Amniotic stem cell (primary cell): ENCODE measurements around the gene ARHGAP4.

ENCODE experiments used
- DNase-seq: peaks from one replicate; lab custom pipeline; 2025; lab: John Stamatoyannopoulos, UW

ARHGAP4 gene

DNA sequence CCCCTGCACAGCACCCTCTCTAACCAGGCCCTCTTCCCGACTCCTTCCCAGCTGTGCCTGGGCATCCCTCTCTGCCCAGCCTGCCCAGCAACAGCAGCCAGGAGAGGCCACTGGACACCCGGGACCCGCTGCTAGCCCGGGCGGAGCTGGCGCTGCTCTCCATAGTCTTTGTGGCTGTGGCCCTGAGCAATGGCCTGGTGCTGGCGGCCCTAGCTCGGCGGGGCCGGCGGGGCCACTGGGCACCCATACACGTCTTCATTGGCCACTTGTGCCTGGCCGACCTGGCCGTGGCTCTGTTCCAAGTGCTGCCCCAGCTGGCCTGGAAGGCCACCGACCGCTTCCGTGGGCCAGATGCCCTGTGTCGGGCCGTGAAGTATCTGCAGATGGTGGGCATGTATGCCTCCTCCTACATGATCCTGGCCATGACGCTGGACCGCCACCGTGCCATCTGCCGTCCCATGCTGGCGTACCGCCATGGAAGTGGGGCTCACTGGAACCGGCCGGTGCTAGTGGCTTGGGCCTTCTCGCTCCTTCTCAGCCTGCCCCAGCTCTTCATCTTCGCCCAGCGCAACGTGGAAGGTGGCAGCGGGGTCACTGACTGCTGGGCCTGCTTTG is 20.5 kb downstream of the ARHGAP4 start:
- no peak for DNase-seq

DNA sequence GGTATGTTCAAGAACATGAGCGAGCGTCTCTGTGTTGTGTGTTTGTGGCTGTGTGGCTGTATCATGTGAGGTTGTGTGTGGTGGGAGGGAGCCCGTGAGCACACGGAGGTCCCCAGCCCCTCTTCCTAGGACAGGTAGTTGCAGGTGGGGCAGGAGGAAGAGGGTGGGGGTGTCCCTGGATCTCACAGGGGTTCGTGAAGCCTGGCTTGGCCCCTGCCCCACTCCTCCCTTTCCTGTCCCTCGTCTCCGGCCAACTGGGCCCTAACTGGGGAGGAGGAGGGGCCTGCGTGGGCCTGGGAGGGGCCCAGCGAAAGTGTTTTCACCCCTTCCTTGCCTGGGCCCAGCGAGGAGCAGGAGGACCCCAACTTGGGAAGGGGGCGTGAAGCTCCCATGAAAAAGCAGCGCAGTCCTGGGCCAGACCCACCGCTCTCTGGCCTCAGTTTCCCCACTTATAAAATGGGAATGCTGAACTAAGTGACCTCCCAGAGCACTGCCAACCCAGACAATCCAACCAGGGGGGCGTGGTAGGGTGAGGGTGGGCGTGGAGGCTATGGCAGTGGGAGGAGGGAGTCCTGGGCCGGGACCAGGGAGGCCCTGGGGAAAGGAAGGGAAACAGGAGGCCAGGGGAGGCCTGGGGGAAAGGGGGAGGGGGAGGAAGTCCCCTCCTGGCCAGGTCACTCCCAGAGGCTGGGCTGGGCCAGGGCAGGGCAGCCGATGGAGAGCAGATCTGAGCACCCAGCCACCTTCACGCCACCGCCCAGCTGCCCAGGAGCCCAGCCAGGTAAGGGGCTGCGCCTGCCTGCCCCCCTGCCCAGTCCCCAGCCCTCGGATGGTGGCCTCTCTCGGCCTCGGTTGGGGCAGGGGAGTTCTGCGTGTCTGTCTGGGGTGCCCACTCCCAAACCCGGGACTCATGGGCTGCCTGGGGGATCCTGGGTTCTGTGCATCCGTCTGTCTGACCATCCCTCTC is 21.8 kb downstream of the ARHGAP4 start, which contains the start of gene AVPR2:
TSS of gene AVPR2 (plus strand) at position 683 of the 967 bp plus-strand sequence. CDS start 473 bp downstream, outside the sequence.
- DNase-seq = no peak

DNA sequence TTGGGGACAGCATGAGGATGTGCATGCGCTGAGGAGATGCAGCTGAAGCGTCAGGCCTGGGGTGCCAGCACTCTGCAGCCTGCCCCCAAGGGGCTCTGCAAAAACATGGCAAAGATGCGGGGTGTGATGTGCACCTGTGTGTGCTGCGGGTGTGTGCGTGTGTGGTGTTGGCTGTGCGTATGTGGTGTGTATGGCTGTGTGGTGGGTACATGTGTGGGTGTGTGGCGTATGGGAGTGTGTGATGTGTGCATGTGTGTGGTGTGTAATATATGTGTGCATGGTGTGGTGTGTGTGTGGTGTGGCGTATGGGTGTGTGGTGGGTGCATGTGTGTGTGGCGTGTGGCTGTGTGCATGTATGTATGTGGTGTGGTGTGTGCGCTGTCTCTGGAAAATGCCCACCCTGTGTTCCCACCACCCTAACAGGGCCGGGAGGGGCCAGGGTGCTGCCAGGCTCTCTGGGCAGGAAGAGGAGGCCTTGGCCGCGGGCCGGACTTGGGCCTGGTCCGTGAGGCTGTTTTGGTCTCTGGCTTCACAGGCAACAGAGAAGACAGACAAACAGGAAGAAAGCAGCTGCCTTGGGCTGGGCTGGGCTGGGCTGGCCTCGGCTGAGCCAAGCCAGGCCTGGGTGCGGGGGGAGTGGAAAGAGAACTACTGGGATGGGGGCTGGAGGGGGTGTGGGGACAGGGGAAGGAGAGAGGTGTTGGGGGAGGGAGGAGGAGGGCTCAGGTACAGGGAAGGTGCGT is 22.7 kb downstream of the ARHGAP4 start:
- DNase-seq = no peak

DNA sequence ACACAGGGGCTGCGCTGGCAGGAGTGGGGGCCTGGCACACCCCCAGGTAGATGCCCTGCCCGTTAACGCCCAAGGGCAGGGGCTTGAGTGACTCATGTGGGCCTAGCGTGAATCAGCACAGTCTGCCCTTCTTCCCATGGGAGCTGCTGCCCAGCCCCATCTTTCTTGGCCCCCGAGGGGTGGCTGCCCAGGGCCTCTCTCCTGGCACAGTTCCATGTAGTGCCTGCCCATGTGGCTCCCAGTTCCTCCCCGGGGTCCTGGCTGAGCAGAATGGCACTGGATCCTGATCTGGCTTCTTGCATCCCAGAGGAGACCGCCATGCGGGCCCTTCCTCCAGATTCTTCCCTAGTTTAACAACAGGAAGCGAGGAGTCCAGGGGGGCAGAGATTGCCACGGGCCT is 23.7 kb downstream of the ARHGAP4 start:
- no peak for DNase-seq

DNA sequence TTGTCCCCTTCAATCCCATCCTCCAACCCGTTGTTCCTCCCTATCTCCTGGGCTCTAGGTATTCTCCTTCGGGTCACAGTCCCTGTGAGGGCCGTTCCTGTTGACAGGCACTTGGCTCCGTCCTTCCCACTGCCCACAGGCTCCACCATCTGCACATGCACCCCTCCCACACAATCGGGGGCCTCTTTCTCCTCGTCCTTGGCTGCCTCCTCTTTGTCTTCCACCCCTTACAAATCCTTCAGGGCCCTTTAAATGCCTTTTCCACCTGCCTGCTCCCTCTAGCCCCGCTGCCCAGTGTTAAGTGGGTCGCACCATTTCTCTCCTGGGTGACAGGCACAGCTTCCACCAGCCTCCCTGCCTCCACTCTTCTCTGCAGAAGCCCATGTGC is 24.3 kb downstream of the ARHGAP4 start:
- DNase-seq = no peak

DNA sequence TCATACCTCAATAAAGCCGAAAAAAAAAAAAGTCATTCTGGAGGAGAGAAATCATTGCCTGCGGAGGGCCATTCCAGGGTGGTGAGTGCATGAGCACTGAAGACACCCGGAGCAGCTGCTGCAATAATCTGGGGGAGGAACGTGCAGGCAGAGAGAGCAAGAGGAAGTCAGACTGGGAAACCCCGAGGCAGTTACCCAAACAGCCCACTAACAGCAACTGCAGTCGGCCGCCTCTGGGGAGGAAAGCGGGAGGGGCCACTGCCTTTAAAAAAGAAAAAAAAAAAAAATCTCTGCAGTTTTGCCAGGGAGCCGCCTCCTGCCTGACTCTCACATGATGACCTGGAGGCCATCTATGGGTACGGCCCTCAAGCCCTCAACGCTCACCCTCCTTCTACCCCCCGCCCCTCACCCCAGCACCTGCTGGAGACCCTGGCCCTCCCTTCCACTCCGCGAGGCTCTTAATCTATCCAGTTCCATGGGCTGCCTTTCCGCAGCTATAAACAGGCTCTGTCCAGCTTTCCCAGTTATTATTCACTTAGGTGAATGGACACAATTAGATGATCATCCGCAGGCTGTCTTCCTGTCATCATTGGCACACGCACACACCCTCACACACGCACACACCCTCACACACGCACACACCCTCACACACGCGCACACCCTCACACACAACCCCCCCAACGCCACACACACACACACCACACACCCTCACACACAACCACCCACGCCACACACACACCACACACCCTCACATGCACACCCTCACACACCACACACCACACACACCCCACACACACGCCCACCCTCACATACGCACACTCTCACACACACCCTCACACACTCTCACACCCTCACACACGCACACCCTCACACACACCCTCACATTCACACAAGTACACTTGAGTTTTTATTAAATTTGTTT is 25.0 kb downstream of the ARHGAP4 start:
- DNase-seq = peak; percentile 35

DNA sequence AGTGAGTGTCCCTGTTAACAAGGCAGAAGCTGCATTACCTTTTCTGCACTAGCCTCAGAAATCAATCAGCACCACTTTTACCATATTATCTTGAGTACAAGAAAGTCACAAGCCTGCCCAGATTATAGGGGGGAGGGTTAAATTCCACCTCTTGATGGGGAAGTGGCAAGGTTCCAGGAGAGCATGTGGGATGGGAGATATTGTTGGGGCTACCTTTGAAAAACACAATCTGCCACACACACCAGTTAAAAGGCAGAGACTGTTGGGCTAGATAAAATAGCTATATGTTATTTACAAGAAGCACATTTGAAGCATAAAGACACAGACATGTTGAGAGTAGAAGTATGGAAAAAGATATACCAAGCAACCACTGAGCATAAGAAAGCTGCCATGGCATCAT is 28.2 kb downstream of the ARHGAP4 start:
- DNase-seq = no peak

DNA sequence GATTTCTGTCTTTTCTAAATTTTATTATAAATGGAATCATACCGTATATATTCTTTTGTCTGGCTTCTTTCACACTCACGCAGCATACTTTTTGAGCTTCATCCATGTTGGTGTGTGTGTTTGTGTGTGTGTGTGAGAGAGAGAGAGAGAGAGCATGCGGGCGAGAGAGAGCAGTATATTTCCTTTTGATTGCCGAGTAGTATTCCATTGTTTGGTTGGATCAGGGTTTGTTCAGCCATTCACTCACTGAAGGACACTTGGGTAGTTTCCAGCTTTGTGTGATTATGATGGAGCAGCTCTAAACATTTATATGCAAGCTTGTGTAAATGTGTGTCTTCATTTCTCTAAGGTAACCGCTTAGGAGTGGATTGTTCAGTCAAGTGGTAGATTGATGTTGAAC is 36.9 kb downstream of the ARHGAP4 start:
- DNase-seq = no peak

DNA sequence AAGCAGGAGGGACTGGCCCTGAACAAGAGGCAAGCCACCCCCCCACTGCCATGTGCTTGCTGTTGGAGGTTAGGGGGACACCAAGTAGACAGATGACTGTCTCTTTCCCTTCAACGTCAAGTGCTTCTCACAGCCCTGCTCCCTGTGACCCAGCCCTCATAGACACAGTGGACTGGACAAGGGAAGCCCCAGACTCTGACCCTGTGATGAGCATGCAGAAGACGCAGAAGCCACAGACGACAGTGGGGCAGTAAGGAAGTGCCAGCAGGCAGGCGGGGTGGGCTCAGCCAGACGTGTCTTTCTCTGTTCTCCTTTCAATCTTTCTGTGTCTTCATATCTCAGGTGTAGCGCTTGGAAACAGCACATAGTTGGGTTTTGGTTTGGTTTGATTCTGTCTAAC is 37.7 kb downstream of the ARHGAP4 start:
- no peak for DNase-seq

DNA sequence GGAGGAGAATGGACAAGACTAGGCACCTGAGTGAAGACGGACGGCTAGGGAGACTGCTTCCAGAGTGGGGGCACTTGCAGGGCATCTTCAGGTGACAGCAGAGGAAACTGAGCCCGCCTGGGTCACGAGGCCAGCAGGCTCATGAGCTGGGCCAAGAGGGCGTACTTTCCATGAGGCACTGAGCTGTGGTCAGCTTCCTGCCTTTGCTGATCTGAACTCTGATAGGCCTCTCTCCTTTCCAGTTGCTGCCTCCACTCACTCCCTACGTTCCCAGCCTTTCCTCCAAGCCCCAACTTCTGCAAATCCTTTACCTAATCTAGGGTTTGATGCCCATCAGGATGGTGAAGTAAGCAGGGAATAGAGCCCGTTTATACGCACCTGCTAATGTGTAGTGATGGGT is 38.7 kb downstream of the ARHGAP4 start:
- DNase-seq = no peak

DNA sequence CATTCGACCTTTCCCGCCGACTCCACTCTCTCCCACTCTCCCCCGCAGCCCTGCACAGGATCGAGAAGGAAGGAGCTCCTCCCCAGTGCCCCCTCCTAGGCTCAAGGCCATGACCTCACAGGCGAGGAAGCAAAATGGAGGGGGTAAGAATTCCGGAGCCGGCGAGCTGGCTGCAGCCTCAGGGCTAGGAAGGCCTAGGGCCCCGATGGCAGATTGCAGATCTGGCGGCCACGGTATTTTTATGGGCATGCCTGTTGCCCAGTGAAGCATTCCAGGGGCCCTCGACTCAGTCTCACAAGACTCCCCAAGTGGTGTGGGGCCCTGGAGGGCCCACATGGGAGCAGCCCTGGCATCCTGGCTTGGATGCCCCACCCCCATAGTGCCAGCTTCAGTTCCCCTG is 39.1 kb downstream of the ARHGAP4 start:
- DNase-seq = no peak

DNA sequence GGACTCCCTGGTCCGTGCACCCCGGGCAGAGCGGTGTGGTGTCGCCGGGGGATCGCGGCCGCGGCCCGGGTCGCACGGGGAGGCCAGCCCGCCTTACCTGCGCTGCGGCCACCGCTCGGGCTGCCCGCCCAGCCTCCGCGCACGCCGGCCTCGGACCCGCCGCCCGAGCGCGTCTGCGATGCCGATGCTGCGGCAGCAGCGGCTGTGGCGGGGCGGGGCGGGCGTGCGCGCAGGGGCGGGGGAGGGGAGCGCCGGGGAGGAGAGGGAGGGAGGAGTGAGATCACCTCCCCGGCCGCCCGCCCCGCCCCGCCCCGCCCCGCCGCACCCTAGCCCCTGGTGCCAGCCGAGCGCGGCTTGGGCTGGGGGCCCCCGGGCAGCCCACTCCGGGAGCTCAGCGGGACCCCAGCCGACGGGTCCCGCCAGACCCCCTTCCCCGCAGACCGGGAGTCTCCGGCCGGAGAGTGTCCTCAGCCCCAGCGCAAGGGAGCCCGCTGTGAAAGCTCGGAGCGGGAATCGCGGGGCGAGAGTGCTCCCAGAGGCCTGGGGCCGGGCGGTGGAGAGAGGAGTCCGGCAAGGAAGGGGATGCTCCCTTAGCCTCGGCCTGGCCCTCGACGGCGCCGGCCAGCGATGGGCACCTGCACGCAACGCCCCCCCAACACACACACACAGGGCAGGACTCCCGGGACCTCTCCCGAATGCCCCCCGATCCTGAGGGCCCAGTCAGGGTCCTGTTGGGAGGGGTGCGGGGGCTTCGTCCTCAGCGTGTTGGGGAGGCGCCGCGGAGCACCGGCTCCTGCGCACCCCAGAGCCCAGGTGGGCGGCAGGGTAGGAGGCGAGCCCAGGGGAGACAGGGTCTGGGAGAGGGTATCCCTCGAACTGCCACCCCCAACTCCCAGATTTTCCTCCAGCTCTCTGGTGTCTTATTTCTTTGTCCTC is 39.8 kb downstream of the ARHGAP4 start, which contains the start of gene L1CAM:
TSS of gene L1CAM (minus strand) at position 206 of the 936 bp plus-strand sequence. CDS start 10,337 bp downstream, outside the sequence.
- DNase-seq = no peak

DNA sequence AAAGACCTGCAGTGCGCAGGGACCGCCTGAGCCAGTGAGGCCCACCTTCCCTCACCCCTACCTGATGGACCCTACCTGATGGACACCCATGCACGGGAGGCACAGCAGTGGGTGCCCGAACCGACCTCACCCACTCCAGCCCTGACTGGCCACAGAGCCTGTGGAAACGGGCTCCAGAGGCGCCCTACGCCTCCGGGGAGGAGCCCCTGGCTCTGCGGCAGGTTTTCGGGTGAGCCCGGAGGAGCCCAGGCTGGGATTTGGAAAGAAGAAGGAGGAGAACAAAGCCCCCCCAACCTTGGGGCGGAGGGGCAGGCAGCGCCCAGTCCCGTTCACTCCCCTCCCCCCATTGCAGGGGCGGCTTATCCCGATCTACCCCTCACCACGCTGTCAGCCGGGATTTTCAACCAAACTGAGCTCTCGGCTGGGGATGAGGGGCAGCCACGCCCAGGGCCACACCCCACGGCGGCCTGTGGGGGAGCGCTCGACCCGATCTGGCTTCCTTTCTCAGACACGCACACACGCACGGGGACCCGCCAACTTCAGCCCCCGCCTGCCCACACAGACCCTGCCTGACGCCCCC is 40.8 kb downstream of the ARHGAP4 start:
- DNase-seq = no peak

DNA sequence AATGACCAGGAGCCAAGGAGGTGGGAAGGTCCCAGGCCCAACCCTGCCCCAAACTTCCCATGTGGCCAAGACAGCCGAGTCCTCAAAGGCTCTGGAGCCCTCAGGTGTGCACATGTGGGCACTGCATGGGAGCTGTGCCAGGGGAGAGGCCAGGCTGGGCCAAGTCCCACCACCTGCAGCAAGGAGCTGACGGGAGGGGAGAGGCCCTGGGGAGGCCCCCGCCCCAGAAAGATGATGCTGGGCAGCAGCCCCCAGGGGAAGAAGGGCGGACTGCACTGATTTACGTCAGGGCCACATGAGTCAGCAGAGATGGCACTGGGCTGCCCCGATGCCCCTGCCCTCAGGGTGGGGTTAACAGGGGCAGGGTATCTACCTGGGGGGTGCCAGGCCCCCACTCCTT is 41.5 kb downstream of the ARHGAP4 start:
- no peak for DNase-seq

DNA sequence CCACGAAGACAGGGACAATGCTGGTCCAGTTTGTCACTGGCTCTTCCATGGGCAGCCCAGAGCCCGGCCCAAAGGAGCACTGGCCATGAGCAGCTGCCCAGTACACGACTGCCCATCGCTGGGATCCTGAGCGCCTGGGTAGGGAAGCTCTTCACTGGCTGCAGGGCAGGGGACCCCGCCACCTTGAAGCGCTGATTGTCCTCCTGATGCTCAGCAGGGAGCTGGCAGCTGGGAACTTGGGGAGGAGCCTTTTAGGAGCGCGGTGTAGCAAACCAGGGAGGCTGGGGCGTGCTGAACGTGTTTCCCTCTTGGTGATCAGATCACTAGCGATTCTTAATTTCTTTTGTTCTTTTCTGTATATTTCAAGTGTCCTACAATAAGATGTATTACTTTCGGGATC is 41.9 kb downstream of the ARHGAP4 start:
- no peak for DNase-seq

DNA sequence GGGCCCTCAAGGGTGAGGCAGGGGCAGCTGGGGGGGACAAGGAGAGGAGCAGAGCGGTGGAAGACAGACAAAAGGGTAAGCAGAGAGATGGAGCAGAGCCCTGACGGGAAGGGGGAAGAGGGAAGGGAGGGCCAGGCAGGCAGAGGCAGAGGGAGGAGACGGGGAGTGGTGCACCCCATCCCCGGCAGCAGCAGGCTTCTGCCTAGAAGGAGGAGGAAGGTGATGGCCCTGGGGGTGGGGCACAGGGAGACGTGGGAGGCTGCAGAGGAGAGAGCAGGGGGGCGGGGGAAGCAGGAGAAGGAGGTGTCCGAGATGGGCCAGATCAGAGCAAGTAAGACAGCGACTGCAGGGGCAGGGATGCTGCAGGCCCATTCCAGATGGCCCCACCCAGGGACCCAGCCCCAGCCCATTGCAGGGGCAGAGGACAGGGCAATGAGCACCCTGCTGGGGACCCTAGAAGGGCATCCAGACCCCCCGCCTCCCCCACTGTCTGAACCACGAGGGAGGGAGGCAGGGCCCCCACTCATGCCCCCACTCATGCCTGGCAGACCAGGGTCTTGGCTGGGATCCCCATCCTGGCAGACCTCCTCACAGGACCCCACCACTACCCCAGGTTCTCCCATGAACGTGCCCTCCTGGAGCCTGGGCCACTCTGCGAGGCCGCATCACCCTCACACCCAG is 42.8 kb downstream of the ARHGAP4 start:
- no peak for DNase-seq

DNA sequence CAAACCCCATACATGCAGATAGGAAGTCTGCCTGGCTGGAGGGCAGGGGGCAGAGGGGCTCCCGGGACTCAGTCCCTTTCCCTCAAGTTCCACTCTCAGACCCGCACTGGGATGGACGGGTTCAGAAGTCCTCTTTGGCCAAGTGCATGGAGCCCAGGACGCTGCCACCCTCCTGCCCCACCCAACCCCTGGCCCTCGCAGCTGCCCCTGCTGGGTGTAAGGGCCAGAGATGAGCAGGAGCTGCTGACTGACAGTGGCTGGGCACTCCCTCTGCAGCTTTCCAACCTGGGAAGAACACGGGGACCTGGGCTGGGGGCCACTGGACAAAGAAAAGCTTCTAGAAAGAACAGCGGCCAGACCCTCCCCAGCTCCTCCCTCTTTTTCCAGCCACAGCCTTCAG is 43.5 kb downstream of the ARHGAP4 start:
- DNase-seq = no peak

DNA sequence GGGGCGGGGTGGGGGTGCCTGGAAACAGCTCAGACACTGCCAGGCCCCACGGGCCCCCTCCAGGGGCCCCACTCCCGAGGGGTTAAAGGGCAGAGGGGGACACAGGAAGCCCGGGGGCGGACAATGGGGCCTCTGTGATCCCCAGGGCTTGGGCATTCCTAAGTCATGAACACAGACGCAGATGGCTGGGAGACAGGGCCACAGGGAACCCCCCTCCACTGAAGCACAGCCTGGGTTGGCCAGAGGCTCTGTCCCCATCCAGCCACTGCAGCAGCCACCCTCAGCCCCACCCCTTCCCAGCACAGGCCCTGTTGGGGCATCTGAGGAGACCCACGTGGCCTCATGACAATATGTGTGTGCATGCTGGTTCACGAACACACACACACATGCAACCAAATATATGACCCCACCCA is 44.0 kb downstream of the ARHGAP4 start:
- DNase-seq = no peak

DNA sequence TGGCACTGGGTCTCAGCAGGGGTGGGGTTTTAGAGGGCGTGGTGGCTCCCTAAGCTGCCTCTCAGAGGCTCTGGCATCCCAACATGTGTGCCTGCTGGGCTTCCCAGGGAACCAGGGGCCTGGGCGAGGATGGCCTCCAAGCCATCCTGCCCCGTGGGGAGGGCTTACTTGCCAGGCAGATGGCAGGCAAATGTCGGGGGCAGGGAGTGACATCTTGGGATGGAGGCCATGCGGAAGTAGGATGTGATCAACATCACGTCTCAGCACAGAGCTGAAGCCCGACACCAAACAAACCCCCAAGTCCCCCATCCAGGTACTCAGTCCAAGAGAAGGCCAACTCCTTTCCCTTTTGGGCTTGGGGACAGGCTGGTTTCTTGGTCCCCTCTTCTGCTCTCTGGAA is 44.8 kb downstream of the ARHGAP4 start:
- no peak for DNase-seq
